ENCODE results near the gene SEC61A1. TPM values are rescaled to one million over a fixed set of nuclear protein-coding genes. Genes with fewer than 3 reads are reported as not detected.

SEC61A1 gene
- total RNA-seq, 1 donor from 2014 or later: 307 TPM

DNA sequence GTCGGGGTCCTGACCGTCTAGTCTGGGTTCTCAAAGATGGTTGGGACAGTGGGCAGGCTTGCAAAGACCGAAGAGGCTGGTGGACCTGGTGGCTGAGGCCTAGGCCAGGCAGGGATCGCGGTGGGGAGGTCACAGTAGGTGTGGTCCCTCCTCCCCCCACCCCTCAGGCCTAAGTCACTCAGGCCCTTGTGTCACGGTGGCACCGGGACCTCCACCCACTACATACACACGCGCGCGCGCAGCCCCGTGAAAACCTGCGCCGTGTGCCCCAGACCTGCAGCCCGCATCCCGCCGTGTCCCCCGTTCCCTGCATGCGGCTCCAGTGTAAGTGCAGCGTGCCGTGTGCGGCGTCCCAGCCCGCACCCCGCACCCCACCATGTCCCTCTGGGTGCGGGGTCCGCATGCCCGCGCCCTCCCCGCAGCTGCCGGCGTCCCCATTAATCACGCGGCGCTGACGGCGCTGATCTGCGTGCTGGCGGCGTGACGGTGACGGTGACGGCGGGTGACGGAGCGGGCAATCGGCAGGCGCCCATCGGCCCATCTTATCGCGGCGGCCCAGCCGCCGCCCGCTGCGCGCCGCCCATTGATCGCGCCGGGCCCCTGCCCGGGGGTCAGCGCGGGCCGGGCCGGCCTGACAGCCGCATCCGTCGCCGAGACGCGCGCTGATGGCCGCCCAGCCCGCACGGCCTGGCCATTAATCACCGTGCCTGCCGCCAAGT lies 24.4 kb downstream of the SEC61A1 start:
- no peaks in the 10 kb centered on the region for H3K9me3 Mint-ChIP-seq (ENCODE audit: unreplicated experiment)
- no peak for DNase-seq (ENCODE audit: extremely low spot score, unreplicated experiment)

GRCh38 chr3:128077202-128077624 lies 25.0 kb downstream of the SEC61A1 start:
- no peak overlapping the region for H3K4me3 Mint-ChIP-seq (ENCODE audit: unreplicated experiment)
- H3K36me3 Mint-ChIP-seq (ENCODE audit: unreplicated experiment): peaks cover 11% of the 10 kb centered on the region
- no peaks in the 10 kb centered on the region for H3K9me3 Mint-ChIP-seq (ENCODE audit: unreplicated experiment)
- no peak overlapping the region for H3K27ac Mint-ChIP-seq (ENCODE audit: unreplicated experiment)
- H3K4me1 Mint-ChIP-seq (ENCODE audit: unreplicated experiment): peaks cover 25% of the 10 kb centered on the region
- no peaks in the 10 kb centered on the region for H3K27me3 Mint-ChIP-seq (ENCODE audit: unreplicated experiment)
- DNase-seq (ENCODE audit: extremely low spot score, unreplicated experiment): no peak
- TF ChIP-seq CTCF (IDR thresholded peaks at IDR 0.05): no peak

More for the DNA sequence above, 24.4 kb downstream of the SEC61A1 start:
- Mint-ChIP-seq H3K4me3 (ENCODE audit: unreplicated experiment) (no peak overlapping the region), H3K27ac (ENCODE audit: unreplicated experiment) (no peak overlapping the region), H3K36me3 (ENCODE audit: unreplicated experiment) (peaks cover 14% of the 10 kb centered on the region), H3K27me3 (ENCODE audit: unreplicated experiment) (no peaks in the 10 kb centered on the region), H3K4me1 (ENCODE audit: unreplicated experiment) (peaks cover 23% of the 10 kb centered on the region)
- TF ChIP-seq CTCF (IDR thresholded peaks at IDR 0.05): no peak

DNA sequence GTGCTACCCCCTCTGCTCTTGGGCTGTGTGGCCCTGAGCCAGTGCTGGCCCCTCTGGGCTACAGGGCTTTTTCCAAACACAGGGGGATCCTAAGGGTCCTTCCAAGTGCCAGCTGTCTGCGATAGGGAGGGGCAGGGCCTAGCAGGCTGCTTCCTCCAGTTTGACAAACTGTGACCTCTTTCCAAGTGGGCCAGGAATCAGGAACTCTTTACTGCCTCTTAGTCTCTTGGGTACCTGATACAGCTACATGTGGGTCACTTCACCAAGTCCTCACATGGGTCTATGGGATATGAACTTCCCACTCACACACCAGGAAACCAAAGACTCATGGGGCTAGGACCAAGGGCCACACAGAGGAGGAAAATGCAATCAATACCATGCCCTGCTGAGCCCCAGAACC lies 25.4 kb downstream of the SEC61A1 start:
- H3K36me3 Mint-ChIP-seq (ENCODE audit: unreplicated experiment): peaks cover 14% of the 10 kb centered on the region
- no peaks in the 10 kb centered on the region for H3K9me3 Mint-ChIP-seq (ENCODE audit: unreplicated experiment)
- H3K4me3 Mint-ChIP-seq (ENCODE audit: unreplicated experiment): no peak overlapping the region
- no peak for TF ChIP-seq CTCF (IDR thresholded peaks at IDR 0.05)
- peaks cover 25% of the 10 kb centered on the region for H3K4me1 Mint-ChIP-seq (ENCODE audit: unreplicated experiment)
- H3K27ac Mint-ChIP-seq (ENCODE audit: unreplicated experiment): no peak overlapping the region
- H3K27me3 Mint-ChIP-seq (ENCODE audit: unreplicated experiment): no peaks in the 10 kb centered on the region
- no peak for DNase-seq (ENCODE audit: extremely low spot score, unreplicated experiment)

- DNase-seq (ENCODE audit: extremely low spot score, unreplicated experiment): no peak
- TF ChIP-seq CTCF (IDR thresholded peaks at IDR 0.05): no peak
- Mint-ChIP-seq H3K27me3 (ENCODE audit: unreplicated experiment) (no peaks in the 10 kb centered on the region), H3K9me3 (ENCODE audit: unreplicated experiment) (no peaks in the 10 kb centered on the region), H3K27ac (ENCODE audit: unreplicated experiment) (no peak overlapping the region), H3K4me3 (ENCODE audit: unreplicated experiment) (no peak overlapping the region), H3K4me1 (ENCODE audit: unreplicated experiment) (peaks cover 29% of the 10 kb centered on the region), H3K36me3 (ENCODE audit: unreplicated experiment) (peaks cover 20% of the 10 kb centered on the region)
These were observed 26.1 kb downstream of the SEC61A1 start for GRCh38 chr3:128078322-128078721.

DNA sequence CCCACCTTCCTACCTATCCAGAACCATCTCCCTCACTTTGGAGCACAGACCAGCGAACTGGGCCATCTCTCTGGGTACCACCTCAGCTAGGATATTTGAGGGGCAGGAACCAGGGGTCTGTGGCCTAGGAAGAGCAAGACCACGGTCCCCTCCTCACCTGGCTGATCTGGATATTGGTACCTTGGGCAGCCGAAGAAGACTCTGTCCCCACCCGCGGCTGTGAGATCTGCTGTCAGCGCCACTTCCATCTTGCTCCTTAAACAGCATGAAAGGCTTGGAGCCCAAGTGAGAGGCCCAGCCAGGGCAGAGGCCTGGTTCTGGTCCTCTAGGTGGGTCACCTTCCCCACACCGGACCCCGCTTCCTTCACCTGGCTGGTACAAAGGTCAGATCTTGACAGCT lies 26.6 kb downstream of the SEC61A1 start:
- no peak overlapping the region for H3K4me3 Mint-ChIP-seq (ENCODE audit: unreplicated experiment)
- no peaks in the 10 kb centered on the region for H3K9me3 Mint-ChIP-seq (ENCODE audit: unreplicated experiment)
- peaks cover 21% of the 10 kb centered on the region for H3K36me3 Mint-ChIP-seq (ENCODE audit: unreplicated experiment)
- DNase-seq (ENCODE audit: extremely low spot score, unreplicated experiment): no peak
- H3K4me1 Mint-ChIP-seq (ENCODE audit: unreplicated experiment): peaks cover 30% of the 10 kb centered on the region
- H3K27ac Mint-ChIP-seq (ENCODE audit: unreplicated experiment): no peak overlapping the region
- H3K27me3 Mint-ChIP-seq (ENCODE audit: unreplicated experiment): no peaks in the 10 kb centered on the region
- no peak for TF ChIP-seq CTCF (IDR thresholded peaks at IDR 0.05)
